Right lobe of liver (tissue), 6 donors: ENCODE data around the gene COQ9. TPM values are rescaled to one million over a fixed set of nuclear protein-coding genes. Genes with fewer than 3 reads are reported as not detected.

ENCODE experiments used
- ATAC-seq, 4 donors: fragments of 200-7000 bp; cut with Tn5 transposase; one replicate each; pipeline ENCODE4 v1.9.1; 2020; ENCODE audit warnings: mild to moderate bottlenecking in 4 of 4, moderate library complexity in 4 of 4
- DNase-seq, 3 donors: peaks; one replicate each; pipeline ENCODE4 v3.0.0-alpha.2; 2020
- H3K27ac ChIP-seq, 3 donors: fragments of 200-600 bp; one replicate each; pipeline ENCODE4 v1.8.0; 2022
- H3K27me3 ChIP-seq, 2 donors: fragments of 200-600 bp; one replicate each; pipeline ENCODE4 v1.8.0; 2022
- H3K36me3 ChIP-seq, 4 donors: fragments of 200-600 bp; sonication (generic) in 1 of 4; one replicate each; pipeline versions ENCODE4 v1.5.1 to v1.8.0; 2017 to 2022; ENCODE audit warnings: control low read depth in 1 of 4
- H3K4me1 ChIP-seq, 4 donors: fragments of 200-600 bp; sonication (generic) in 1 of 4; one replicate each; pipeline versions ENCODE4 v1.5.1 to v1.8.0; 2017 to 2022; ENCODE audit warnings: control low read depth in 1 of 4
- H3K4me3 ChIP-seq, 3 donors: fragments of 200-600 bp; one replicate each; pipeline ENCODE4 v1.8.0; 2022
- H3K9me3 ChIP-seq, 4 donors: fragments of 200-600 bp; sonication (generic) in 1 of 4; one replicate each; pipeline versions ENCODE4 v1.5.1 to v1.8.0; 2017 to 2022; ENCODE audit warnings: control low read depth in 1 of 4
- CTCF ChIP-seq, 4 donors: fragments of 200-600 bp in 3 of 4; fragments of 450-650 bp in 1 of 4; IDR thresholded peaks; one replicate each; pipeline versions ENCODE4 v1.5.1 to v1.8.0; 2016 to 2022; ENCODE audit warnings: antibody characterized with exemption in 4 of 4, mild to moderate bottlenecking in 2 of 4
- POLR2A ChIP-seq: fragments of 450-650 bp; IDR thresholded peaks from one replicate; pipeline ENCODE4 v1.6.1; 2017; ENCODE audit warnings: antibody characterized with exemption, mild to moderate bottlenecking
- WGBS: methylation state at CpG from one replicate; pipeline ENCODE4 v1.1.6; 2018; ENCODE audit warnings: low coverage, low lambda C conversion rate; ENCODE audit not compliant: insufficient coverage; ENCODE audit errors: missing lambda C conversion rate; 5-methylcytosine and 5-hydroxymethylcytosine counted together
- intact Hi-C, 2 donors: fragments of 100-400 bp; cut with DNase I; formaldehyde crosslinking; loops; one replicate each; pipeline versions ENCODE4 v1.11.2 to v1.14.1; 2022
- total RNA-seq, 6 experiments: library from RNA; depleted of rRNA in 2 of 6; stranded (reverse); fragments of >200 nt in 2 of 6; fragmentation: NEBNext Ultra II Directional in 3 of 6; extraction: Animal tissue kit (Norgen Biotek cat#: 25700) in 3 of 6; gene quantifications; one replicate each; pipeline versions ENCODE4 v1.1.0 to v1.2.4, GENCODE V29; 2016 to 2023
- donor health status: DM: no; HTN: yes; CAD: no.
- donor health status: DM: no; HTN: no; CAD: no.
- donor health status: DM: no; HTN: no; CAD: no.
- donor health status: DM: no; HTN: yes; CAD: no.
- donor health status: DM: no; HTN: yes; CAD: no.

The COQ9 gene
- total RNA-seq, 6 experiments from 2014 or later = 43.2 to 81.4 (median 55.3) TPM

GRCh38 chr16:57476546-57477410 lies 29.5 kb downstream of the COQ9 start:
- H3K4me1 ChIP-seq = peaks cover 0 to 65% (median 21%) of the 10 kb centered on the region in 4 donors

GRCh38 chr16:57477531-57478202 lies 30.4 kb downstream of the COQ9 start:
- peak in 1 of 3 donors; percentile 33 for DNase-seq
- ATAC-seq = no peak
- peaks cover 0 to 57% (median 17%) of the 10 kb centered on the region in 4 donors for H3K4me1 ChIP-seq
- intact Hi-C loops = no loop called here
- no peak overlapping the region for H3K4me3 ChIP-seq
- TF ChIP-seq CTCF (IDR thresholded peaks at IDR 0.05) (no peak), POLR2A (no peak)
- no CpG with 5 or more reads among the region's 9 CpGs for WGBS
- no peaks in the 10 kb centered on the region for H3K9me3 ChIP-seq
- H3K27me3 ChIP-seq = no peaks in the 10 kb centered on the region
- no peak overlapping the region for H3K27ac ChIP-seq
- peaks cover 0 to 20% (median 11%) of the 10 kb centered on the region in 4 donors for H3K36me3 ChIP-seq

More at GRCh38 chr16:57476546-57477410, 29.5 kb downstream of the COQ9 start:
- ATAC-seq = no peak
- Histone ChIP-seq H3K9me3 (no peaks in the 10 kb centered on the region), H3K27me3 (no peaks in the 10 kb centered on the region), H3K27ac (no peak overlapping the region), H3K36me3 (peaks cover 0 to 22% (median 13%) of the 10 kb centered on the region in 4 donors), H3K4me3 (no peak overlapping the region)
- 87% methylated on average over 3 of the region's 6 CpGs for WGBS
- intact Hi-C loops = no loop called here
- TF ChIP-seq POLR2A = no peak
- no peak for TF ChIP-seq CTCF (IDR thresholded peaks at IDR 0.05)
- DNase-seq = peak in 1 of 3 donors; percentile 34

- peak overlapping the region in 1 of 3 donors; percentile 74 for H3K27ac ChIP-seq
These were observed 31.3 kb downstream of the COQ9 start for GRCh38 chr16:57478396-57479204.

More at GRCh38 chr16:57478396-57479204, 31.3 kb downstream of the COQ9 start:
- Histone ChIP-seq H3K36me3 (peaks cover 0 to 11% (median 5%) of the 10 kb centered on the region in 4 donors), H3K27me3 (no peaks in the 10 kb centered on the region), H3K9me3 (no peaks in the 10 kb centered on the region), H3K4me1 (peaks cover 0 to 48% (median 13%) of the 10 kb centered on the region in 4 donors), H3K4me3 (peak overlapping the region; percentile 36 to 45 (median 41))
- DNase-seq (no peak), ATAC-seq (no peak)
- no peak for TF ChIP-seq CTCF (IDR thresholded peaks at IDR 0.05)
- no peak for TF ChIP-seq POLR2A
- 41% methylated on average over 9 of the region's 15 CpGs for WGBS
- intact Hi-C loops = no loop called here
